ENCODE measurements around the gene PPP1R11.
"Not testable (repeated sequence)": the region's sequence is repeated elsewhere in the genome, so short reads cannot be mapped to it uniquely, and the experiment has no call there.

The PPP1R11 gene

DNA sequence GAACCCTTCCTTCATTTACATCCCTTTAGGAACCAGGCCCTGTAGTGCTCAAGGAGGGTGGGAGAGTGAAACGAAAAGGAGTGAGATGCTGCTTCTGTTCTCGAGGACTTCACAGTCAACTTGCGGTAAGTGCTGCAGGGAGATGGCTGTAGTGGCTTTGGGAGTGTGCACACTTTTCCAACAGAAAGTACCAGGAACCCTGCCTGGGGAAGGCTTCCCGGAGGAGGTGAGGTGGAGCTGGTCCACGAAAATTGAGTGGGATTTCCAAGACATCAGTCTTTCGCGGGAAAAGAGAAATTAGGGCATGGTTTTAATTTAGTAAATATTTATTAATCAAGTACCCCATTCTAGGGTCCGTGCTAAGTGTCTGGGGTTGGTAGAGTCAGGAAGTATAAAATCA, 33.2 kb downstream of the PPP1R11 start:
- FAIRE-seq, result no peak

DNA sequence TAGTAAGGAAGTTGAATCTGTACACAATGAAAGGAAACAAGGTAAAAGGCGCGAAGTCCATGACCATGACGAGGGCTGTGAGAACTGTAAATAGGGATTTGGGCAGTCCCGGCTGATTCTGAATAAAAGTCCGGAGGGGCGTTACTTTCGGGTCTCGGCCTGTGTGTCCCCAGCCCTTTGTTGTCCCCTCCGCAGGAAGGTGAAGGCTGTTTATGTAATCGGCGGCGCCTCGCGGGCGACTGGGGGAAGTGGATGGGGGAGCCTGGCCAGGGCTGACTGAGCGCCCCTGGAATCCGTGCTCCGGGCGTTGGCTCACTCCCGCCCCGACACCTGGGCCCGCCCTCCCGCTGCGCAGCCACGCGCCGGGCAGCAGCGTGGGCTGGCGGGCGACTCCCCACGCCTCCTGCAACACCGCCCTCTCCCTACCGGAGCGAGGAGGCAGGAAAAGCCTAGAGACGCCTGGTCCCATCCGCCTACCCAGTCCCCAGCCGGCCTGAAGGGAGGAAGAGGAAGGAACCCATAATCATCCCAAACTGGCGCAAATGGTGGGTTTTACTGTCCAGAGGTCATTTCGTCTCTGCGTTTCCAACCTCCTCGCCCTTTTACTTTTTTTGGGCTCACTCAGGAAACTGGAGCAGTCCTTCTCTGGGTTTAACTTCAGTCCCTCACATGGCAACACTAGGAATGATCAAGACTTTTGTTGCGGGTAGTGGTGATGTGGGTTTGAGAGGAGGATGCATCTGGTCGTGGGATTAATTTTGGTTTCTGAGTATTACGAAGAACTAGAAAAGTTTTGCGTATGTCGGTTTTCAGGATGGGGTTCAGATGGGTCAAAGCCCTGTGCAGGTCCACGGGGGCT, 33.8 kb downstream of the PPP1R11 start:
- no peak for FAIRE-seq

DNA sequence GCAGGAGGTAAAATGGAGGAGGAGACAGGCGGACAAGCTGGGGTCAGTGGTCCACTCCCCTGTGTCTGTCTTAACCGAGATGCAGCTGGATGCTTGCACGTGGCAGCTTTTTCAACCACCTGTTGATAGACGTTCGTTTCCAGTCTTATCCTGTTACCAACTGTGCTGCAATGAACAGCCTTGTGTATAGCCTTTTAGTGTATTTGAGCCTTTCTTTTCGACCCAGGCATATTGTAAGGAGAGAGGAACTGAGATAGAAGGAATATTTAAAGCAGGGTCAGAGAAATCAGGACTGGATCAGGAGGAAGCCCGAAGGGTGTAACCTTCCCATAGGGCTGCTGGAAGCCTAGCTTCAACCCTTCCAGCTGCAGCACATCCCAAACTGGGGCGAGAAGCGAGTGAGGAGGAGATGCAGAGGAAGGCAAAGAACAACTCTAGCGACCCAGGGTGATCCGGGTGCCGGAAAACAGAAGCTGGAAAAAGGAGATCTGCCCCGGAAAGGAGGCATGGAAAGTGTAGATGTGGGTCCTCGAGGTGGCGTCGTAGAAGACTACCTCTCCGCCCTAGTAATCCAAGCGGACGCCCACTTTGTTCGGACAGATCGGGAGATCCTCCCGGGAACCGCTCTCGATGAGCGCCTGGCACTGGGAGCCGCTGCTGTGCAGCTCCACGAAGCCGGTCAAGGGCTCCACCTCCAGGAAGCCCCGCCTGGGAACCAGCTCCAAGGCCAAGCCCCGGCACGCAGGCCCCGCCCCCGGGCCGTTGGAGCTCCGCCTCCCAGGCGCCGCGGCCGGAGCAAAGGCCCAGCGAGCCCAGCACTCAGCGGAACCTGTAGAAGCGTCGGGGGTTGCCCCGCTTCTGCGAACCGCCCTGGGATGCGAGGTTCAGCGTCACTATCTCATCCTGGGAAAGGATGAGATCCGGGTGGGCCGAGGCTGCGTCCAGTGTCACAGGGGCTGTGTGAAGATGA, 34.7 kb downstream of the PPP1R11 start:
- no peak for FAIRE-seq

DNA sequence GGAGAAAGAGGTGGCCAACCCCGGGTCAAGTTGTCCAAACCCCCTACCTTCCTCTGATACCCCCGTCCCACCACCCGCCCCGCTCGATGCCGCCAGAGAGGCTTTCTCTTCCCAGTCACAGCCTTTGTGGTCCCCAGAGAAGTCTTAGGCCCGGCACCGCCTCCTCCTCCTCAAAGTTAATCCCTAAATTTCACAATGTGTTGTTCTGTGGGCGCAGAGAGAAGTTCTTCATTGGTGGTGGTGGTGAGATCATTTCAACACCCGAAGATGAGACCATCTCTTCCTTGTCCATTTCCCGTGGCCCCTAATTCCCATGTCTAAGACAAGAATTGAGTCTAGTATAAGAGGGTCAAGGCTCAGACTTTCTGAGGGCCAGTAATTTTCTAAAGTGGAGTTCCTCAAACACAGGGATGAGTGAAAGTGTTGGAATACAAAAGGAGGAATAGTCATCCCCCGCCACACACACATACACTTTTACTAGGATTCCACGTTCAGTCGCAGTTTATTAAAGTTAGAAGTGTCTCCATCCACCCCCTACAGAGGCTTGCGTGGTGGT, 35.5 kb downstream of the PPP1R11 start:
- FAIRE-seq, result no peak

DNA sequence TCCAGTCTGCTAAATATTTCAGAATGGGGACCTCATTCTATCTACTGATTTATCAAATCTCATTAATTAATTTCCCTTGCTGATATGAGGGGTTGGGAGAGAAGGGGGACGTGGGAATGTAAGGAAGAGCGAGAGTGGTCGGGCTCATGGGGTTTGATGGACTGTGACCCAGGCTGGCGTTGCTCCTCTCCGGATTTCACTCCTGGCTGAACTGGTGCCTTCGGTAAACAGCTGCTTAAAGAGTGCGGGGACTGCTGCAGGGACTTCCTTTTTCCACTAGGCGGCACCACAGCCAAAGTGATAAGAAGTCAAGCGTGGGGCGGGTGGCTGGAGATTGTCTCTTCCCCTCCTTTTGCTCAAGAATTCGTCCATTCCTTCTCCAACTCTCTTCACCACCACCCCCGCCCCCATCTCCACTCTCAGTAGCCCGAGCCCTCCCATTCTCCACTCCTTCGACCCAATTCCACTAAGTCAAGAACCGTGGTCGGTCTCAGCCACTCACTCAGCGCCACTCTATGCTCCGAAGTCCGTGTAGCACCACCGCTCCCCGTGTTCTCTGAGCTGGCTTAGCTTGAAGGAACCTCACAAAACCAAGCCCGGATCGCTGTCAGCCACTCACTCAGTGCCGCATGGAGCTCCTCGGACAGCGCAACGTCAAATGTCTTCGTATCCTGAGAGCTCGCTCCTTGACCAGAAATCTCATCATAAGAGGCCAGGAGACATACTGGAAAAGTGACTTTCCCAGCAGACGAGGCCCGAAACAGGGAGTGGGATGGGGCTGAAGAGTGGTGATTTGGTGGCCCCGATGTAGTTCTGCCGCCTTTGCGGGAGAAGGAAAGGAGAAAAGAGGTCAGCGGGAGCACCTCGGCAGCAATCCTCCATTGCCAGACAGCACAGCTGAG, 36.2 kb downstream of the PPP1R11 start:
- no peak for FAIRE-seq

DNA sequence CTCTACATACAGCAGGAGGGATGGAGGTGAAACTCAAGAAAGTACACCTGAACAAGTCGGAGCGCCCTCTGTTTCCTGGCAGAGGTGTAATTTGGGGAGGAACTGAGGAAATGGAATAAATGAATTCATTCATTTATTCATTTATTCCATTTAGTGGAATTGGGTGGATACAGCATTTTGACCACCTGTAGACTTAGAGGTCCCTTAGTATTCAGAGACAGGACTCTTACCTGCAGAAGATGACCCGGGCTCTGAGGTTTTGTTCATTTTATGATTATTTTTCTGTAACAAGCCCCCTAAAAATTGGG, 36.8 kb downstream of the PPP1R11 start:
- FAIRE-seq, result no peak

DNA sequence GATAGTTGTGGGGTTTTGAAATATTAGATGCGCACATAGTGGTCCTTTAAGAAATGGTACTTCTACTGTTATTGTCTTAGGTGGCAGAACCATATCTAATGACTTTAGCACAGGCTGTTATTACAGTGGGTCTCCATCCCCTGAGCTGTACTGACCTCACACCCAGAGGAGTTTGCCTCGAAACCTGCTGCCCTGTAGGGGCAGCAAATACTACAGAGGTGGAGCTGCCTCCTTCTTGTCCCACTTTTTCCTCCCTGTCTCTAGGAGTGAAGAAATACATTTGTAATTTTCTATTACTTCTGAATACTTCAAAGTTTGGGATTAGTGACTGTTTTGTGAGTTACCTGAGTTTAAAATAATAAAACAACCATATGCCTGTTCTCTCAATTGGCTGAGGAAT, 37.7 kb downstream of the PPP1R11 start:
- no peak for FAIRE-seq

DNA sequence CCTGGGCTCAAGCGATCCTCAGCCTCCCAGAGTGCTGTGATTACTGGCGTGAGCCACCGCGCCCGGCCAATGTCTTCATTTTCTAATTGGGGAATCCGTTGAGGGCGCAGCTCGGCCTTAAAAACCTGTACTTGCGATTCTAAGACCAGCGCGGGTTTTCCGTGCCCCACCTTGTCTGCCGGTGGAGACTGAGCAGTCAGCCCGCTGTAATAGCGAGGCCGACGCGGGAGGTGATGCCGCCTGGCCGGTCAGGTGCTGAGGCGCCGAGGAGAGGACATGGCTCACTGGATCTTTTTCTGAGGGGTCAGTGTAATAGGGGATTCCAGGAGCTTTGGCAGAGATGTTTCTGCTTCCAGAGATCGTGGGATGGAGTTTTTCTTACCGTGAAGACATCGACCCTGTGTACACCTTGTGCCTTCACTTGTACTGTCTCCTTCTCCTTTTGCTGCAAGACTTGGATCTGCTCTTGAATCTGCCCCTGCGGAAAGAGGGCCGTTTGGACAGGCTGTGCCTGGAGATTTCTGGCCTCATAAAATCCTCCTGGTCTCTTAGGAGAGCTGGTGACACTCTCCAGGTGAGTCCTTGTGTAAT, 44.4 kb downstream of the PPP1R11 start:
- no peak for FAIRE-seq

DNA sequence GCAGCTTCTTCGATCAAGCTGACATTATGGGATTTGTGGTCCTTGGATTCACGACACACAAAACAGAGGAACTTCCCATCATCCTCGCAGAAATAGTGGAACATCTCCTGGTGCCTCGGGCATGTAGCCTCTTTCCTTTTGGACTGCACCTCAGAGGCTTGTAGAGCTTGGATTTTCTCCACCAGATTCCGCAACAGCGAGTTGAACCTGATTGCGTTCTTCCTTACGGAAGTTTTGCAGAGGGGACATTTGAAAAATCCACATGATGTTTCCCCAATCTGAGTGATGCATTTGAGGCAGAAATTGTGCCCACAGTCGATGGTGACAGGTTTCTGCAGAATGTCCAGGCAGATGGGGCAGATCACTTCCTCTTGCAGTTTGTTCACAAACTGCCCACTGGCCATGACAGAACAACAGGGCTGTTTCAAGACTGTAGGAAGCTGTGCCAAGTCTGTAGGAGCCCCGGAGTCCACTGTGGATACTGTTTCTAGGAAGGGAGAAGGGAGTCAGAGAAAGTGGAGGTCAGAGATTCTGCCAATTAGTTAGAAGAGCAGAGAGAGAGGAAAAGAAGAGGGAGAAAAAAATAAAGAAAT, 45.5 kb downstream of the PPP1R11 start:
- no peak for FAIRE-seq

DNA sequence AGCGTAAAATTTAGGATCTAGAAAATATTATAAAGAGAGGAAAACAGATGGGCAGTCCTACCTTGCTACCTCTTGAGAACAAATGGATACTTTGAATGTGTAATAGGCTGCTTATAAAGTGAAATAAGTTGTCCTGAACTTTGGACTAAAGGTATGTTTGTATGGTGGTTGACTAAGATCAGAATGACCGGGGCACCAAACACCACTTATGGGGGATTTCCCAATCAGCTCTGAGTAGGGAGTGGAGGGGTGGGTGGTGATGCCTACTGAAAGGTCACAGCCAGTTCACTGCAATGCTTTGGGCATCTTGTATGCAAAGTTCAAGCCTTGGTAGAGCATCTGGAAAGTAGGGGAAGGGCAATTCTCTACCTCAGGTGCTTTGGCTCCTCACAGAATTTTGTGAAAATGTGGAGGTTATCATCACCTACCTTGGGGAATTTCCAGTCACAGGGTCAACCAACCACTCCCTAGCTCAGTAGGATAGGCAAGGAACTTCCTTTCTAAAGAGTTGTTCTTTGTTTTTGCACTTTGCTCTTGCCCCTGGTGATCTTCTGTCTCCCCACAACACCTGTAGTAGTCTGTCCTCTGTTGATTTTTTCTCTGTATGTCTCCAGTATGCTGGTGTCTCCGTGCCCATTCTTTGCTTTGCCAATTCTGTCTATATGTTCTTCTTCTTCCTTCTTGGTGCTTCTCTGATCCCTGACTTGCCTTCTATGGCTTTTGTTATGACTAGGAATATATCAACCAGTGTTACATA, 46.2 kb downstream of the PPP1R11 start, which contains the start of gene TRIM31:
TRIM31 (minus strand) TSS at position 88 of the 757 bp plus-strand sequence. CDS start 285 bp downstream, outside the sequence.
- no peak for FAIRE-seq

DNA sequence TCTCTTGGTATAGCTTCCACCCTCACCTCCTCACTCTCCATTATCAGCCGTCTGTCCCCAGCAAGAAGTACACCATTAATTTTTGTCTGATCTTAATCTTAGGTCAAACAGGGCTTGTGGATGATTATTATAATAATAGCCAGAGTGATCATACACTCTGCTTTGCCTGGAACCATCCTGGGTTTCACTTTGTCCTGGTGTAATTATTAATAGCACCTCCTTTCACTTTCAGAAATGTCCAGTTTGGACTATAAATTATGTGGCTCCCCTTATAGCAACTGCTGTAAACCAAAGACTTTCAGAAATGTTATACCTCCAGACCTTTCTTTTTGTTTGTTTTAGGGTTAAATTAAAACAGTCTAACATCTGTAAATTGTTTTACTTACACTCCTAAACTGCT, 46.8 kb downstream of the PPP1R11 start:
- no peak for FAIRE-seq

DNA sequence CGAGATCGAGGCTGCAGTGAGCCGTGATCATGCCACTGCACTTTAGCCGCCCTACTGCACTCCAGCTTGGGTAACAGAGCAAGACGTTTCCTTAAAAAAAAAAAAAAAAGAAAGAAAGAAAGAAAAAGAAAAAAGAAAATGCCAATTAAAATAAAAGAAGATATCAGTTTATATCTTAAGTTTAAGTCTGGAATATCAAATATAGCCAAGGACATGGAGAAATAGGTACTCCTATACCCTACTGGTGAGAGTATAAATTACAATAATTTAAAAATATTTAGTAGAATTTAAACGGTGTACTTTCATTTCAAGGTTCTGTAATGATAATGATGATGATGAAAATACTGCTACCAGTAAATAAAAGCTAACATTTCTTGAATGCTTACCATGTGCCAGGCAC, 49.7 kb downstream of the PPP1R11 start:
- FAIRE-seq, result peak; percentile 30

DNA sequence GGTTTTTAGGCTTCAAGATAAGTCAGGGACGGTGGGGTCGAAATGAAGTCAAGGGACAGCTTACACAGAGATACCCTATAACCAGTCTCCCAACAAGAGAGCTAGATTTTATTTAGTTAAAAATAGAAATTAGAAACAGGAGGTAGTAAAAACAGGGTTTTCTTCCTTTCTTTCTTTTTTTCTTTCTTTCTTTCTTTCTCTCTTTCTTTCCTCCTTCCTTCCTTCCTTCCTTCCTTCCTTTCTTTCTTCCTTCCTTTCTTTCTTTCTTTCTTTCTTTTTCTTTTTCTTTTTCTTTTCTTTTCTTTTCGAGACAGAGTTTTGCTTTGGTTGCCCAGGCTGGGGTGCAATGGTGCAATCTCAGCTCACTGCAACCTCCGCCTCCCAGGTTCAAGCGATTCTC, 51.7 kb downstream of the PPP1R11 start:
- FAIRE-seq, result not testable (repeated sequence)
